ENCODE results near the gene NECTIN4. TPM values are rescaled to one million over a fixed set of nuclear protein-coding genes. Genes with fewer than 3 reads are reported as not detected.

Gene NECTIN4
- total and polyA plus RNA-seq, 2 of the 8 experiments (the other 6 are each of a cell fraction or from before 2014, with no cell fraction given): 0.19 to 0.71 TPM

DNA sequence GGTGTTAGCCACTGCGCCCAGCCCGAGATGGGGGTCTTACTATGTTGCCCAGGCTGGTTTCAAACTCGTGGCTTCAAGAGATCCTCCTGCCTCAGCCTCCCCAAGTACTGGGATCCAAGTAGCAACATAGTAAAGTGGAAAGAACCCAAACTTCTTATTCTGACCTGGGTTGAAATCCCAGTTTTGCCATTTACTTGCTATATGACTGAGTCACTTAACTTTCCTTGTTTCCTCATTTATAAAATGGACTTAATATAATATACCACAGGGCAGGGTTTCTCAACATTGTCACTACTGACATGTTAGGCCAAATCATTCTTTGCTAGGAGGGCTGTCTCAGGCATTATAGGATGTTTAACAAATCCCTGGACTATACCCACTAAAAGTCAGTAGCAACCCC is 21.8 kb upstream of the NECTIN4 start:
- H4K8ac ChIP-seq (ENCODE audit: extremely low read depth, insufficient read depth, low read length): no peak overlapping the region
- peaks cover 0 to 1% of the 10 kb centered on the region in 2 experiments for H4K20me1 ChIP-seq (replicated peaks in 1 of 2; ENCODE audit: control insufficient read depth in 1 of 2, insufficient read depth in 2 of 2, low read length in 2 of 2)
- no peak overlapping the region for H2BK120ac ChIP-seq (replicated peaks; ENCODE audit: low read depth, low read length)
- no peaks in the 10 kb centered on the region for H3K4me1 ChIP-seq (replicated peaks in 1 of 4; ENCODE audit: control insufficient read depth in 3 of 4, insufficient read depth in 4 of 4, low read length in 3 of 4)
- H2BK15ac ChIP-seq (ENCODE audit: low read length): no peak overlapping the region
- POLR2A ChIA-PET (ENCODE audit: partially characterized antibody): no interaction called here
- peaks cover 4 to 57% of the 10 kb centered on the region in 2 experiments; a peak in 3 of 4 replicates for H3K79me2 ChIP-seq (ENCODE audit: control insufficient read depth in 1 of 2, insufficient read depth in 2 of 2, low read length in 2 of 2)
- H3K79me1 ChIP-seq (ENCODE audit: low read depth, low read length): peaks cover 6% of the 10 kb centered on the region
- no peak overlapping the region for H3K27ac ChIP-seq (ENCODE audit: low read depth, low read length)
- DNase-seq (ENCODE audit: low read depth in 1 of 2, low spot score in 2 of 2) (no peak), FAIRE-seq (no peak)
- H3K4me3 ChIP-seq (ENCODE audit: extremely low read depth in 1 of 4, insufficient read depth in 2 of 4, low read depth in 3 of 4, low read length in 4 of 4): no peak overlapping the region
- no peak overlapping the region for H3K4me2 ChIP-seq (ENCODE audit: insufficient read depth in 1 of 2, low read depth in 2 of 2, low read length in 2 of 2)
- H3K9ac ChIP-seq (replicated peaks in 1 of 4; ENCODE audit: extremely low read depth in 1 of 4, low read depth in 3 of 4, low read length in 3 of 4): no peak overlapping the region
- H4K91ac ChIP-seq (replicated peaks; ENCODE audit: insufficient read length, low read length): no peak overlapping the region
- no peak overlapping the region for H3K4ac ChIP-seq (replicated peaks; ENCODE audit: insufficient read length, low read depth, low read length)
- H3K56ac ChIP-seq (replicated peaks; ENCODE audit: insufficient read length, low read depth, low read length): no peak overlapping the region
- CTCF ChIA-PET (ENCODE audit: partially characterized antibody): no interaction called here
- no peak overlapping the region for H2BK5ac ChIP-seq (ENCODE audit: low read depth, low read length)
- H3K18ac ChIP-seq (ENCODE audit: extremely low read depth, low read length): no peak overlapping the region
- H3K9me3 ChIP-seq (ENCODE audit: insufficient read depth in 2 of 2, low read depth in 1 of 2, low read length in 1 of 2): no peaks in the 10 kb centered on the region
- H4K5ac ChIP-seq (ENCODE audit: insufficient read length, low read depth, low read length): no peak overlapping the region
- no peak overlapping the region for H2BK12ac ChIP-seq (ENCODE audit: low read depth, low read length)
- no peak overlapping the region for H2AK5ac ChIP-seq (ENCODE audit: low read depth, low read length)
- WGBS, 2 experiments (ENCODE audit: extremely low coverage in 1 of 2, insufficient coverage in 1 of 2, insufficient read length in 1 of 2, insufficient replicate concordance in 2 of 2, low coverage in 1 of 2, low lambda C conversion rate in 2 of 2, missing lambda C conversion rate in 1 of 2): 90% methylated on average over 3 of the region's 3 CpGs; no CpG with 5 or more reads in 1 of the 2 experiments
- TF ChIP-seq TCF12 (IDR thresholded peaks at IDR 0.05; ENCODE audit: low read depth, low read length) (no peak), EP300 (IDR thresholded peaks at IDR 0.05; ENCODE audit: borderline replicate concordance in 1 of 2, low read depth in 2 of 2, low read length in 2 of 2) (no peak), MAFK (IDR thresholded peaks at IDR 0.05; ENCODE audit: low read depth, low read length) (no peak), CREB1 (IDR thresholded peaks at IDR 0.05) (no peak), NANOG (IDR thresholded peaks at IDR 0.05; ENCODE audit: insufficient read depth, low read depth, low read length, poor library complexity, severe bottlenecking) (no peak)
- no peak overlapping the region for H3K23ac ChIP-seq (ENCODE audit: insufficient read length)
- H3K14ac ChIP-seq (ENCODE audit: insufficient read length): no peak overlapping the region
- H3K36me3 ChIP-seq (ENCODE audit: control insufficient read depth in 2 of 4, insufficient read depth in 4 of 4, low read length in 3 of 4): peaks cover 0 to 3% (median 0%) of the 10 kb centered on the region in 4 experiments; a peak in 1 of 8 replicates
- no peaks in the 10 kb centered on the region for H3K23me2 ChIP-seq (ENCODE audit: low read depth, low read length)
- no peaks in the 10 kb centered on the region for H3K27me3 ChIP-seq (replicated peaks in 1 of 4; ENCODE audit: control insufficient read depth in 3 of 4, extremely low read depth in 1 of 4, insufficient read depth in 3 of 4, low read length in 3 of 4)
- H2BK20ac ChIP-seq (ENCODE audit: low read length): no peak overlapping the region
- no peak overlapping the region for H2AFZ ChIP-seq (ENCODE audit: low read length)
